KMS-11 (cell line): ENCODE measurements around the gene AIMP2.
A peak's percentile ranks its signal among the peaks of the same experiment; 100 is the strongest.

Experiments
- H2AFZ ChIP-seq: fragments of 200-600 bp; sonication (generic); 2 replicates; pipeline ENCODE4 v1.6.1; 2016; ENCODE audit warnings: antibody characterized with exemption, mixed run types, low read depth
- H3K27ac ChIP-seq: fragments of 200-600 bp; sonication (generic); 2 replicates; pipeline ENCODE4 v1.6.1; 2016; ENCODE audit warnings: mild to moderate bottlenecking, mixed run types
- H3K27me3 ChIP-seq: fragments of 200-600 bp; sonication (generic); 2 replicates; pipeline ENCODE4 v1.6.1; 2017; ENCODE audit warnings: mild to moderate bottlenecking, low read depth, mixed run types, moderate library complexity; ENCODE audit not compliant: insufficient read depth
- H3K36me3 ChIP-seq: fragments of 200-600 bp; sonication (generic); 2 replicates; pipeline ENCODE4 v1.6.1; 2017; ENCODE audit warnings: mild to moderate bottlenecking, mixed run types; ENCODE audit not compliant: insufficient read depth
- H3K4me1 ChIP-seq: fragments of 200-600 bp; sonication (generic); 2 replicates; pipeline ENCODE4 v1.6.1; 2016; ENCODE audit warnings: mild to moderate bottlenecking, low read depth, mixed run types; ENCODE audit not compliant: poor library complexity, severe bottlenecking
- H3K4me2 ChIP-seq: fragments of 200-600 bp; sonication (generic); 2 replicates; pipeline ENCODE4 v1.7.0; 2016; ENCODE audit warnings: mild to moderate bottlenecking, mixed run types
- H3K4me3 ChIP-seq: fragments of 200-600 bp; sonication (generic); IDR thresholded peaks from 2 replicates; pipeline ENCODE4 v1.6.1; 2017; ENCODE audit warnings: low read depth, low read length, mixed read lengths; ENCODE audit not compliant: insufficient read depth
- H3K79me2 ChIP-seq: fragments of 200-600 bp; sonication (generic); 2 replicates; pipeline ENCODE4 v1.6.1; 2016; ENCODE audit warnings: low read depth, mixed run types; ENCODE audit not compliant: insufficient read depth
- H3K9ac ChIP-seq: fragments of 200-600 bp; sonication (generic); 2 replicates; pipeline ENCODE4 v1.6.1; 2016; ENCODE audit warnings: mild to moderate bottlenecking, mixed run types
- H4K20me1 ChIP-seq: fragments of 200-600 bp; sonication (generic); 2 replicates; pipeline ENCODE4 v1.6.1; 2016; ENCODE audit warnings: mild to moderate bottlenecking, mixed run types; ENCODE audit not compliant: insufficient read depth
- TF ChIP-seq, protein P1 (sequence below): fragments of 200-600 bp; sonication (generic); conservative IDR thresholded peaks from 2 replicates; pipeline ENCODE4 v1.6.1; 2017; ENCODE audit warnings: low read depth, mild to moderate bottlenecking, antibody characterized with exemption, low read length, moderate library complexity, mixed read lengths

Gene AIMP2

DNA sequence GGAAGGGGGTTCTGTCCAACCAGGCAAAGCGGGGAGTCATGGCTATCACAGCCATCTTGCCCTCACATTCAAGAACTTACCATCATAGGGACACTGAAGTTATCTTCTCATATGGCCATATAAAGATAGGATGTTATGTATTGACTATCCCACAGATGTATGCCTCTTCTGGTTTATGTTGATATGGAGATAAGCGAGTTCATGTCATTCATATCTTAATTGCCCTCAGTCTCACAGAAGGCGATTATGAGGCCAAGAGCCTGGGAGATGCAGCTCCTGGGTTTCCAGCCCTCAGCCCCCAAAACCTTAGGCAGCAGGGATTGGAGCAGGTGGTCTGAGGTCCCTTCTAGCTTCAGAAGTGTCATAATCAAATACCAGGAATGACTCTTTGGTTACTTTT, 13.6 kb downstream of the AIMP2 start:
- Histone ChIP-seq H3K79me2 (no peaks in the 10 kb centered on the region), H3K9ac (no peak overlapping the region), H3K4me2 (no peak overlapping the region), H3K4me3 (no peak overlapping the region), H3K4me1 (peaks cover 4% of the 10 kb centered on the region), H4K20me1 (no peaks in the 10 kb centered on the region), H3K27me3 (no peaks in the 10 kb centered on the region), H2AFZ (no peak overlapping the region), H3K27ac (no peak overlapping the region), H3K36me3 (peaks cover 20% of the 10 kb centered on the region; the same call in 1 of the 2 replicates)
- TF ChIP-seq, protein P1, sequence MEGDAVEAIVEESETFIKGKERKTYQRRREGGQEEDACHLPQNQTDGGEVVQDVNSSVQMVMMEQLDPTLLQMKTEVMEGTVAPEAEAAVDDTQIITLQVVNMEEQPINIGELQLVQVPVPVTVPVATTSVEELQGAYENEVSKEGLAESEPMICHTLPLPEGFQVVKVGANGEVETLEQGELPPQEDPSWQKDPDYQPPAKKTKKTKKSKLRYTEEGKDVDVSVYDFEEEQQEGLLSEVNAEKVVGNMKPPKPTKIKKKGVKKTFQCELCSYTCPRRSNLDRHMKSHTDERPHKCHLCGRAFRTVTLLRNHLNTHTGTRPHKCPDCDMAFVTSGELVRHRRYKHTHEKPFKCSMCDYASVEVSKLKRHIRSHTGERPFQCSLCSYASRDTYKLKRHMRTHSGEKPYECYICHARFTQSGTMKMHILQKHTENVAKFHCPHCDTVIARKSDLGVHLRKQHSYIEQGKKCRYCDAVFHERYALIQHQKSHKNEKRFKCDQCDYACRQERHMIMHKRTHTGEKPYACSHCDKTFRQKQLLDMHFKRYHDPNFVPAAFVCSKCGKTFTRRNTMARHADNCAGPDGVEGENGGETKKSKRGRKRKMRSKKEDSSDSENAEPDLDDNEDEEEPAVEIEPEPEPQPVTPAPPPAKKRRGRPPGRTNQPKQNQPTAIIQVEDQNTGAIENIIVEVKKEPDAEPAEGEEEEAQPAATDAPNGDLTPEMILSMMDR: no peak

DNA sequence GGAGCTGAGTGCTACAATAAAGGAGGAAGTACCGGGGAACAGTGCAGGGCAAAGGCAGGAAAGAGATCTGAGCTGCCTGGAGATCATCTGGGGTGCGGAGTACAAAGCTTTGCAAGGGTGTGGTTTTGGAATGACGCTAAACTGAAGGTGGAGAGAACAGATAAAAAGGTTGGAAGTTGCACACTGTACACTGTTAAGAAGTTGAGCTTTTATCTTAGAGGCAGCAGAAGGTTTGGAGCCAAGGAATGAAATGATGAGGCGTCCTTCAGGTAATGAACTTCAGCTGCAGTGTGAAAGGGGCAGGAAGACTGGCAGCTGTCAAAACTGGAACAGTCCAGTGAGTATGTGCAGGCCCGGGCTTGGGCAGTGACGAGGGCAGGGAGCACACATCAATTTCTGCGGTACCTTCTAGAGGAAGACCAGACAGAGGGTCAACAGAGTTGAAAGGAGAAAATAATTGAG, 14.9 kb downstream of the AIMP2 start:
- Histone ChIP-seq H3K79me2 (no peaks in the 10 kb centered on the region), H3K9ac (no peak overlapping the region), H3K4me1 (peaks cover 4% of the 10 kb centered on the region), H3K4me2 (no peak overlapping the region), H3K27me3 (no peaks in the 10 kb centered on the region), H3K27ac (no peak overlapping the region), H4K20me1 (no peaks in the 10 kb centered on the region), H2AFZ (no peak overlapping the region), H3K4me3 (no peak overlapping the region), H3K36me3 (peaks cover 15% of the 10 kb centered on the region; the same call in 1 of the 2 replicates)
- TF ChIP-seq, protein P1: no peak

DNA sequence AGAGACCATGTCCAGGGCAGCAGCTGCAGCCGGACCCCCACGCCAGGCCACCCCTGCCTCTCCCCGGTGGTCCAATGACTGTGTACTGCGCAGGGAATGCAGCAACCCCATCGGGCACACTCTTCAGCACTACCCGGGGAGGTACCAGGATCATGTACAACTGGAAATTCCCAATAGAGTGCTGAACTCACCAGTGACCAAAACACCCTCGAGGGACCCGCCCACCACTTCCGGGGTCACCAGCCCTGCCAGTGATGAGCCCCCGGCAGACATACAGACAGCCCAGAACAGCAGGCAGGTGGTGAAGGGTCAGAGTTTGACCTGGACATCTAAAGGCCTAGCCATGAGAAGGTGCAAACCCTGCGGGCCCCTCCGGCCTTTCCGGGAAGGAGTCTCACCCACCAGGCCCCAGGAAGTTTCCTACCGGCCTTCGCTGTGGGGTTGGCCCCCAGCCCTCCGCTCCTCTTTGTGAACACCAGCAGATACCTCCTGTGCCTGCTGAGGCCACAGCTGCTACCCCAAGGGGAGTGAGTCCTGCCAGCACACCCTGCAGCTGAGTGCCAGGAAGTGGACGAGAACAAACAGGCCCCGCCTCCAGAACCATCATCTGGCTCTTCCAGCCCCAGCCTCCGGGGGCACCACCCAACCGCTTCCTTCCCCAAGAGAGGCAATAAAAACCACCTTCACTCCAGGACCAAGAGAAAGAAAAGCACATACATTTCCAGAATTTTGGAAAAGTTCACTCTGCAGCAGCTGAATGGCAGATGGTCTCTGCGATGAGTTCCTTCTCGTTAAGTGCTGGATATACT, 17.1 kb downstream of the AIMP2 start:
- H3K4me1 ChIP-seq: peaks cover 4% of the 10 kb centered on the region
- H3K79me2 ChIP-seq: no peaks in the 10 kb centered on the region
- H3K27me3 ChIP-seq: no peaks in the 10 kb centered on the region
- no peak overlapping the region for H3K9ac ChIP-seq
- no peak overlapping the region for H3K27ac ChIP-seq
- no peaks in the 10 kb centered on the region for H4K20me1 ChIP-seq
- no peak overlapping the region for H2AFZ ChIP-seq
- H3K36me3 ChIP-seq: peaks cover 13% of the 10 kb centered on the region; the same call in 1 of the 2 replicates
- TF ChIP-seq, protein P1: peak; percentile 57; the same call in 1 of the 2 replicates
- no peak overlapping the region for H3K4me3 ChIP-seq
- no peak overlapping the region for H3K4me2 ChIP-seq

DNA sequence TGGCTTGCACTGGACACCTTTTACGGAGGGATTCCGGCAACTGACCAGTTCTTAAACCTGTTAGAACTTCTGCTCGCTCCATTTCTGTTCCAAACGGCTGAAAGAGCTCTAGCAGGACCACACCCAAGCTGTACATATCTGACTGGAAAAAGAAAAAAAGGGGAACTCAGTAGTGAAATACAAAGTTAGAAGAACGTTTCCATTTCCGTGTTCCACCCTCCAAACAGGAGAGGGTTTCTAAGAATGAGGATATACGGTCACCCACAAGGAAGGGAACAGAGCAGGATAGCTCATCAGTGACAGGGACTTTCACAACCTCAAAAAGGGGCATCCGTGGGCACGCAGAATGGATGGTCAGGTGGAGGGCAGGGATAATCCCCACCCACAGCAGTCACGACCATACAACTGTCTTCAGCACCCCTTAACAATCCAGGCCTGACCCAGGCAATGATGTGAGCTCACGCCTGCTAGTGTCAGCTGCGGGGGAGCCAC, 17.8 kb downstream of the AIMP2 start:
- Histone ChIP-seq H3K36me3 (peaks cover 13% of the 10 kb centered on the region; the same call in 1 of the 2 replicates), H3K4me2 (no peak overlapping the region), H3K79me2 (0 out of 2 replicates have a peak, but pooled peaks cover 4% of the 10 kb centered on the region), H3K4me1 (peaks cover 4% of the 10 kb centered on the region), H3K9ac (no peak overlapping the region), H2AFZ (no peak overlapping the region), H3K27ac (no peak overlapping the region), H3K4me3 (no peak overlapping the region), H4K20me1 (no peaks in the 10 kb centered on the region), H3K27me3 (no peaks in the 10 kb centered on the region)
- TF ChIP-seq, protein P1: peak; percentile 28; the same call in 1 of the 2 replicates
